Measurements from ENCODE around the gene PHYHD1. TPM values are rescaled to one million over a fixed set of nuclear protein-coding genes. Genes with fewer than 3 reads are reported as not detected.

PHYHD1 gene
- total RNA-seq, 2 donors from 2014 or later = 15.2 to 18.0 TPM

- no peak overlapping the region for H3K9ac ChIP-seq (ENCODE audit: extremely low read depth, low read length, poor library complexity, severe bottlenecking)
- peak; percentile 53 for DNase-seq
- no peaks in the 10 kb centered on the region for H3K27me3 ChIP-seq (ENCODE audit: control insufficient read depth, insufficient read depth, low read length, poor library complexity, severe bottlenecking)
- H3K36me3 ChIP-seq (ENCODE audit: control insufficient read depth, insufficient read depth, low read length) = peaks cover 69% of the 10 kb centered on the region
- H3K9me3 ChIP-seq (ENCODE audit: control insufficient read depth, low read length) = no peaks in the 10 kb centered on the region
- H3K27ac Mint-ChIP-seq = peak overlapping the region; percentile 92
- H3K27me3 Mint-ChIP-seq (ENCODE audit: insufficient read depth) = no peaks in the 10 kb centered on the region
- H3K4me3 ChIP-seq (ENCODE audit: low read length) = no peak overlapping the region
- peaks cover 46% of the 10 kb centered on the region for H3K36me3 Mint-ChIP-seq (ENCODE audit: low read depth)
- H3K4me1 ChIP-seq (ENCODE audit: control insufficient read depth, insufficient read depth, low read length) = peaks cover 16% of the 10 kb centered on the region
- TF ChIP-seq CTCF (conservative IDR thresholded peaks at IDR 0.05) = no peak
- H3K9me3 Mint-ChIP-seq = no peaks in the 10 kb centered on the region
- WGBS, 2 experiments (ENCODE audit: insufficient coverage in 1 of 2, insufficient read length in 1 of 2) = 92 to 100% methylated on average over 3 to 6 of the region's 6 CpGs
- H3K27ac ChIP-seq (ENCODE audit: low read depth, low read length) = no peak overlapping the region
- H3K4me1 Mint-ChIP-seq = peaks cover 26% of the 10 kb centered on the region
- no peak overlapping the region for H3K4me3 Mint-ChIP-seq
These were observed 9.9 kb upstream of the PHYHD1 start for GRCh38 chr9:128910906-128911305.

DNA sequence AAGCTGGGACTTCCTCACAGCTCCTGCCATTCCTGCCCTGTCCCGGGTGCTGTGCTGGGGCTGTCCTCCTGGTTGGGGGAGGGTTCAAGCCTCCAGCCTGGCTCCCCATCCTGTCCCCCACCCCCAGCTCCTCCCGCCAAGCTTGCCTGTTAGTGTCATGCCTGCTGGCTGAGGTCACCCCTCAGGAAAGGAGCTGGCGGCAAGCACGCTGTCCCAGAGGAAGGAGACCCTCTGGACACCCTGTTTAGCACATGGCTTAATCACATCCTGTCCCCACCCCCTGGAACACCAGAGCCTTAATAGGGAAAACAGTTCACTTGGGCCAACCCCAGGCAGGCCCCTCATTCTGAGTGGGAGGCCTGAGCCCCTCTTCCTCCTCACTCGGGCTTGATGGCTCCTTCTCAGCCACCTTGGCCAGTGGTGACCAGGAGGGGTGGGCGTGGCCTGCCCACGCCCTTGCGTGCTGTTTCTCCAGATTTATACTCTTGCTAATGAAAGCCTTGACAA lies 9.2 kb upstream of the PHYHD1 start:
- Histone ChIP-seq H3K9me3 (ENCODE audit: control insufficient read depth, low read length) (no peaks in the 10 kb centered on the region), H3K4me3 (ENCODE audit: low read length) (no peak overlapping the region), H3K27ac (ENCODE audit: low read depth, low read length) (peak overlapping the region; percentile 30), H3K36me3 (ENCODE audit: control insufficient read depth, insufficient read depth, low read length) (peaks cover 75% of the 10 kb centered on the region), H3K9ac (ENCODE audit: extremely low read depth, low read length, poor library complexity, severe bottlenecking) (no peak overlapping the region), H3K27me3 (ENCODE audit: control insufficient read depth, insufficient read depth, low read length, poor library complexity, severe bottlenecking) (no peaks in the 10 kb centered on the region), H3K4me1 (ENCODE audit: control insufficient read depth, insufficient read depth, low read length) (peaks cover 16% of the 10 kb centered on the region)
- WGBS, 2 experiments (ENCODE audit: insufficient coverage in 1 of 2, insufficient read length in 1 of 2) = 73 to 81% methylated on average over 4 to 8 of the region's 8 CpGs
- H3K27ac Mint-ChIP-seq = peak overlapping the region; percentile 92
- peak; percentile 87 for DNase-seq
- H3K36me3 Mint-ChIP-seq (ENCODE audit: low read depth) = peaks cover 48% of the 10 kb centered on the region
- no peaks in the 10 kb centered on the region for H3K27me3 Mint-ChIP-seq (ENCODE audit: insufficient read depth)
- peaks cover 26% of the 10 kb centered on the region for H3K4me1 Mint-ChIP-seq
- H3K4me3 Mint-ChIP-seq = peak overlapping the region; percentile 19
- no peak for TF ChIP-seq CTCF (conservative IDR thresholded peaks at IDR 0.05)
- H3K9me3 Mint-ChIP-seq = no peaks in the 10 kb centered on the region

DNA sequence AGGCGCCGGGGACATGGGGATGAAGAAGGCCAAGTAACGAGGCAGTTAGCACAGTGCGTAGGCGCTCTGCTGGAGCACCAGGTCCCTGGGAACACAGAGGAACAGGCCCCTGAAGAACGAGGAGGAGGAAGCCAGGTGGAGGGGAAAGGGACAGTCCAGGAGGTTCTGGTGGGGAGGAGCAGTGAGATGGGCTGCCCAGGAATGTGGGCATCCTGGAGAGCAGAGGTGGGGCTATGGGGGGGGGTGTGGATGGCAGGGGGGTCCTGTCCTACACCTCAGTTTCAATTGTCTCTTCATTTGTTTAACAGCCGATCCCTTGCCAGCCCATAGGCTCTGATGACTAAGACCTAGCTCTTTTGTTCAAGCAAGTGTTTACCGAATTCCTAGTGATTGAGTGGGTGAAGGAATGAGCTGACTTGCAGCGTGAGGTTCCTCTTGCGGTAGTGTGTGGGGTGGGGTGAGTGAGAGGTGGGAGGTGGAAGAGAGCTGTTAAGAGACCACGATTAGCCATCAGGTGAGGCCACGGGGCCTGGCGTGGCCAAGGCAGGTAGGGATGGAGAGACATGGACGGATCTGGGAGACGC lies 8.4 kb upstream of the PHYHD1 start:
- Mint-ChIP-seq H3K4me3 (peak overlapping the region; percentile 19), H3K36me3 (ENCODE audit: low read depth) (peaks cover 50% of the 10 kb centered on the region), H3K27ac (peak overlapping the region; percentile 92), H3K4me1 (peaks cover 26% of the 10 kb centered on the region), H3K27me3 (ENCODE audit: insufficient read depth) (no peaks in the 10 kb centered on the region), H3K9me3 (no peaks in the 10 kb centered on the region)
- Histone ChIP-seq H3K9ac (ENCODE audit: extremely low read depth, low read length, poor library complexity, severe bottlenecking) (peak overlapping the region; percentile 26), H3K4me1 (ENCODE audit: control insufficient read depth, insufficient read depth, low read length) (peaks cover 16% of the 10 kb centered on the region), H3K9me3 (ENCODE audit: control insufficient read depth, low read length) (no peaks in the 10 kb centered on the region), H3K36me3 (ENCODE audit: control insufficient read depth, insufficient read depth, low read length) (peaks cover 80% of the 10 kb centered on the region), H3K27ac (ENCODE audit: low read depth, low read length) (peak overlapping the region; percentile 30), H3K27me3 (ENCODE audit: control insufficient read depth, insufficient read depth, low read length, poor library complexity, severe bottlenecking) (no peaks in the 10 kb centered on the region), H3K4me3 (ENCODE audit: low read length) (no peak overlapping the region)
- DNase-seq = peak; percentile 89
- TF ChIP-seq CTCF (conservative IDR thresholded peaks at IDR 0.05) = no peak
- 72 to 82% methylated on average over 8 to 15 of the region's 15 CpGs for WGBS, 2 experiments (ENCODE audit: insufficient coverage in 1 of 2, insufficient read length in 1 of 2)

All from endodermal cell (in vitro differentiated cells).